Uterus (tissue), 2 donors: ENCODE data around the gene ATF7IP.

ENCODE experiments used
- POLR2A ChIP-seq, 2 donors: fragments of 450-650 bp; IDR thresholded peaks; one replicate each; pipeline ENCODE4 v1.6.1; 2016; ENCODE audit warnings: antibody characterized with exemption in 2 of 2, mild to moderate bottlenecking in 1 of 2, moderate library complexity in 1 of 2
- TF ChIP-seq, protein P1 (sequence below), 4 experiments: fragments of 200-600 bp in 2 of 4; fragments of 450-650 bp in 2 of 4; sonication (generic) in 2 of 4; IDR thresholded peaks; one replicate each; pipeline ENCODE4 v1.5.1; 2016 to 2019; ENCODE audit warnings: antibody characterized with exemption in 4 of 4, mild to moderate bottlenecking in 2 of 4, moderate library complexity in 1 of 4

DNA sequence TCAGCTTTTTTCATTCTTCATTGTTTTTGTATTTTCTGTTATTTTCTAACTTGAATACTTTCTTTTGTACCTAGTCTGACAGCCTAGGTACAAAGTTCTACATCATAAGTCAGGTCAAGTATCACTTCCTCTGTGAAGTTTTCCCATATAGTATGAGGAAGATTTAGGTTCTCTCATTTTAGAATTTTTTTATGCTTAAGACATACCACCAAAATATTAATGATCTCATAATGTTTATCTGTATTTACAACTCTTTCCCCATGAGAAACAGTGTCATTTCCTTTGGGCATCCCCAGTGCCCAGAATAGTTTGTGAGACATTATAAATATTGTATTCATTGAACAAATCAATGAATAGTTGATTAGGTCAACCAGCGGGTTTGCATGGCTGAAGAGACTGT, 3.1 kb upstream of the ATF7IP start:
- TF ChIP-seq, protein P1, sequence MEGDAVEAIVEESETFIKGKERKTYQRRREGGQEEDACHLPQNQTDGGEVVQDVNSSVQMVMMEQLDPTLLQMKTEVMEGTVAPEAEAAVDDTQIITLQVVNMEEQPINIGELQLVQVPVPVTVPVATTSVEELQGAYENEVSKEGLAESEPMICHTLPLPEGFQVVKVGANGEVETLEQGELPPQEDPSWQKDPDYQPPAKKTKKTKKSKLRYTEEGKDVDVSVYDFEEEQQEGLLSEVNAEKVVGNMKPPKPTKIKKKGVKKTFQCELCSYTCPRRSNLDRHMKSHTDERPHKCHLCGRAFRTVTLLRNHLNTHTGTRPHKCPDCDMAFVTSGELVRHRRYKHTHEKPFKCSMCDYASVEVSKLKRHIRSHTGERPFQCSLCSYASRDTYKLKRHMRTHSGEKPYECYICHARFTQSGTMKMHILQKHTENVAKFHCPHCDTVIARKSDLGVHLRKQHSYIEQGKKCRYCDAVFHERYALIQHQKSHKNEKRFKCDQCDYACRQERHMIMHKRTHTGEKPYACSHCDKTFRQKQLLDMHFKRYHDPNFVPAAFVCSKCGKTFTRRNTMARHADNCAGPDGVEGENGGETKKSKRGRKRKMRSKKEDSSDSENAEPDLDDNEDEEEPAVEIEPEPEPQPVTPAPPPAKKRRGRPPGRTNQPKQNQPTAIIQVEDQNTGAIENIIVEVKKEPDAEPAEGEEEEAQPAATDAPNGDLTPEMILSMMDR (IDR thresholded peaks at IDR 0.05) = no peak
- no peak for TF ChIP-seq POLR2A (IDR thresholded peaks at IDR 0.05)
